SIG-M5 treated with dmso at 0.1 percent for 504 hours (cell line): Measurements from ENCODE around the gene NRG3.

Source experiments
- DNase-seq: peaks from one replicate; lab custom pipeline; 2025; ENCODE audit not compliant: unreplicated experiment; lab: John Stamatoyannopoulos, UW

NRG3 gene

GRCh38 chr10:82462910-82463551 lies 588.0 kb downstream of the NRG3 start:
- DNase-seq: no peak

DNA sequence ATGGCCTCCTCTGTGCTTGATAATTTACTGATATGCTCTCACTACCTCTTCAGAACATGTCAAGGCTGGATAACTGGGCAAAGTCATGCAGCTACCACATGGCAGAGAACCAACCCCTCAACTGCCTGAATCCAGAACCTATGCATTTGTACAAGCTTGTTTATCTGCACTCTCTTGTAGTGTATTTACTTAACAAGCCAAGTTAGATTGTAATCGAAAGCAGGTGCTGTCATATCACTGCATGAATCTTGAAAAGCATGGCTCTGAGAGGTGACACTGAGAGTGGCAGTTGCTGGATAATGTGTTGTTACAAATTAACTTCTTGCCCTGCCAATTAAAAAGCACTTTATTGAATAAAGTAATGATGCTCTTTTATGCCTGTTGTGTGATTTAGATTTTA lies 588.6 kb downstream of the NRG3 start:
- DNase-seq: no peak

DNA sequence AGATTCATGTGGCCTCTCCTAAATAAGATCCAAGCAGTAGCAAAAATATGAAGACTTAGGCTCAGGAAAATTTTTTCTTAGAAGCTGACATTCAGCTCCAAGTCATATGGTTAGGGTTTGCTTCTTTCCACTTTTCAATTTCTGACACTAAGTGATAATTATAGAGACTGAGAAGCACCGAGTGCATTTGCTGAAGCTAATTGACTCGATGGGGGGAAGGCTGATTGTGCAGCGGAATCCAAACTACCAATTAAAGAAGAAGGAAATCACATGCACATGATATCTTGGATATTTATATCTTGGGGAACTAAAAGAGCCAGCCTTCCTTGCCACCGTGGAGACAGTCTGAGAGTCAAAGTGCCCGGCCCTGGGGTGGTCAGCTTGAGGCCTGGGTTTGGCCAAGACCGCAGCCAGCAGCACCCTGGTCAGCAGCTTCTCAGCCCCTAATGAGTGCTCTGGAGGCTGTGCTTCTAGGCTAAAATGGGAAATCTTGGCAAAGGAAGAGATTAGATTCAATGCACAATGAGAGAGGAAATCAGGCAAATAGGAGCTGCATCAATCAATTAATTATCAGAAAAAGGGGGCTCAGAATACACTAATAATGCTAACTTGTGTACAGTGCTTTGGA lies 589.3 kb downstream of the NRG3 start:
- DNase-seq: no peak

- DNase-seq: no peak
Measured at GRCh38 chr10:82464966-82465365, 590.0 kb downstream of the NRG3 start.

GRCh38 chr10:82468453-82468852 lies 593.5 kb downstream of the NRG3 start:
- DNase-seq: no peak

DNA sequence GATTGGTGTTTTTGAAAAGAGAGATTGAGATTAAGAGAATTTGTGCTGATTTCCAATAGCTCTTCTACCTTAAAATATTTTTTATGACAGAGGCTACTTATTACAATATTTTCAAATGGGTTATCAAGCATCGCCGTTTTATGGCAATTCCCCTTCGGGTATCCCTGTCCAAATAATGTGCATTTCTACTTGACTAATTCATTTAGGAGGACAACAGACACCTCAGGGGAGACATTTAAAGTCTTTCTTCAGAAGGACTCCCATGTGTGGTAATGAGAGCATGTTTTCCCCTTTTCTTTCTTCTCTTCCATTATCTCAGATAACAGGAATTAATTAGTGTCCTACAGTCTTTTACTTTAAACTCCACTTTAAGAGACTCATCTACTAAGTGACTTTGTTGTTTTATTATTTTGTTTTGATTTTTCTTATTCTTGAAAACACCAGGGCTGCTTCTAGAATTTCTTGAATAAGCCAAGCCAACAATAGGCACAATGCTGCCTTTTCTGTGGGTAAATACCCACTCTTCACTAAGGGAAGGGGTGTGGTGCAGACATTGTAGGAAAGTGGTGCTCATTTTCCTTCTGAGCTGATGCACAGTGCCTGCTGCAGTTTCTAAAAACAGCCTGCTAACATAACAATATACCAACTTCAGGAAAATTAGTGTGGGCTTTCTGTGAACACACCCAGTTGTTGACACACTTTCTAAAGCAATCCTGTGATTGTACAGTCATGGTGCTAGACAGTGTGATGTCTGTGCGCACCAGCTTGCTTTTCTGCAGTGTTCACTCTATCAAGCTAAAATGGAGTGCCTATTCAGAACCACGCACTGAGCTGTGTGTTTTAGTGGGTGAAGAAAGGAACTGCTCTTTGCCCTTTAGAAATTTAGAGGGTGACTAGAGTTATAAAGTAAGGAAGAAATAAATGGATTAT lies 597.7 kb downstream of the NRG3 start:
- no peak for DNase-seq

DNA sequence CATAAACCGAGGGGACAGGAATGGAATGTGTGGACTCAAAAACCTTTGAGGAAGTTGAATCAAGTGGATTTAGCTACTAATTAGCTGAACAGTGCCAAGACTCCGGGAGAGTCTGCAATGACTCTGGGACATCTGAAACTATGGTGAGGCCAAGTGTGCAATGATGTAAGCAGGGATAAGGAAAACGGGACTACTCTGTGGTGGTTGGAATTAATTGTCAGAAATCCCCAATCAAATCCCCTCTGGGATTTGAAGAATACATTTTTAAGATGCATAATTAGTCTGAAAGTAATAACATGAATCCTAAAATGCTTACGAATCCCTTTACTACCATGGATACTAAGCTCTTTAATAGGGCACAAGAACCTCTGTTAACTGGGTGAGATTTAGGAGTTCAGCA lies 602.8 kb downstream of the NRG3 start:
- DNase-seq: no peak

DNA sequence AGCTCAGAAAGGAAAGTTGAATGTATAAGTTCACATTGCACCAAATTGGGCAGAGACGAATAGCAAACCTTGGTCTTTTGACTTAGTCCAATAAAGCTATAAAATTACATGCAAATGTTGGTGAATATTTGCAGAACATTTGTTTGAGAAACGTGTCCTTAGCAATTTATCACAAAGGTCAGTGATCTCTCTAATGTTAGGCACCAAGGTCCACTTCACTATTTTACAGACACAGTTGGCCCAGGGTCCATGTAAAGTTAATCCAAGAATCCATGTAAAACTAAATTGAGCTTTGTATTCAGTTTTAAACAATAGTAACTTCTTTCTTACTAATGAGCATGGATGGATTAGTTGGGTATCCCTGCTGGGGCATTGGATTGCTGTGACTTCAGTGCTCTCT lies 617.7 kb downstream of the NRG3 start:
- DNase-seq: no peak

DNA sequence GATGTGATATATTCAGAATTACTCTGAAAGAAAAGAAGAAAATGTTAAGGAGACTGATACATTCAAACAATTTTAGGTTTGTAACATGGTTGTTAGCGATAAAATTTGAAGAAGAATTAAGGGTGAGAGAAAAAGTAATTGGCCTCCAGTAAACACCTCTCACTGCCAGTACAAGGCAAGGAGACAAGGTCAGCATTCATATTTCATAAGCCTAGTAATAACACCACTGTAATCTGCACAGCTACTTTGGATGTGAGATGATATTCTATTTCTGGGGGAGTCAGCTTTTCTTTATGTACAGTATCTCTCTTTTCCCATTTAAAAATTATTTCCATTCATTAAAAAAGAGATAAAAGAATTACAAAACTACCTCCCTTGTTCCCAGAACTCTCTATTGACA lies 621.1 kb downstream of the NRG3 start:
- DNase-seq: no peak

DNA sequence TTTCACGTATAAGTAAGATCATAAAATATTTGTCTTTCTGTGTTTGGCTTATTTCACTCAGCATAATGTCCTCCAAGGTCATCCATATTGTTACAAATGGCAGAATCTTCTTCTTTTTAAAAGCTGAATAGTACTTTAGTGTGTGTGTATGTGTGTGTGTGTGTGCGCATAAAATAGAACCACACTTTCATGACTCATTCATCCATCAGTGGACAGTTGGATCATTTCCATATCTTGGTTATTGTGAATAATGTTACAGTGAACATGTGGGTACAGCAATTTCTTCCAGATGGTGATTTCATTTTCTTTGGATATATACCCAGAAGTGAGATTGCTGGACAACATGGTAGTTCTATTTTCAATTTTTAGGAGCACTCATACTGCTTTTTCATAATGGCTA lies 622.4 kb downstream of the NRG3 start:
- DNase-seq: no peak

- no peak for DNase-seq
Measured at GRCh38 chr10:82498976-82499375, 624.0 kb downstream of the NRG3 start.

GRCh38 chr10:82505009-82505408 lies 630.0 kb downstream of the NRG3 start:
- no peak for DNase-seq

GRCh38 chr10:82506680-82507376 lies 631.8 kb downstream of the NRG3 start:
- no peak for DNase-seq

DNA sequence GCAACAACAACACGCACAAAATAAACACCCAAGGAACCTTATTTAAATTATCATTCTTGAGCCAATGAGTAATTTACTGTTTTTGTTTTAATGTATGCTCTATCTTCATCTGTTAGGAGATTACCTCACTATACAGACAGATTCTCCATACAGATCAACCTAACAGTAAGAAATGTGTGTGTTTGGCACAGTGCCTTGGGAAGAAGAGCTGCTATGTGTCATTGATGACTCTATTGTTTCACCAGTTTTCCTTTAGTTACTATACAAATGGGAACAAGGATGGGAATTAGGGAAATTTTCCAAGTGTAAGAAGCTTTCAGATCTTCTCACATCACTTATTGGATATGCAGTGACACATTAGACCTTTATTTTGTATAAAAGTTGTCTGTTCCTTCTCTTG lies 640.3 kb downstream of the NRG3 start:
- DNase-seq: no peak

GRCh38 chr10:82529062-82529461 lies 654.1 kb downstream of the NRG3 start:
- no peak for DNase-seq

GRCh38 chr10:82535457-82535856 lies 660.5 kb downstream of the NRG3 start:
- no peak for DNase-seq

- no peak for DNase-seq
Measured at GRCh38 chr10:82536668-82537067, 661.7 kb downstream of the NRG3 start.

- DNase-seq: no peak
Measured at GRCh38 chr10:82538272-82538671, 663.3 kb downstream of the NRG3 start.

GRCh38 chr10:82543631-82544030 lies 668.6 kb downstream of the NRG3 start:
- DNase-seq: no peak

GRCh38 chr10:82544377-82544776 lies 669.4 kb downstream of the NRG3 start:
- no peak for DNase-seq

DNA sequence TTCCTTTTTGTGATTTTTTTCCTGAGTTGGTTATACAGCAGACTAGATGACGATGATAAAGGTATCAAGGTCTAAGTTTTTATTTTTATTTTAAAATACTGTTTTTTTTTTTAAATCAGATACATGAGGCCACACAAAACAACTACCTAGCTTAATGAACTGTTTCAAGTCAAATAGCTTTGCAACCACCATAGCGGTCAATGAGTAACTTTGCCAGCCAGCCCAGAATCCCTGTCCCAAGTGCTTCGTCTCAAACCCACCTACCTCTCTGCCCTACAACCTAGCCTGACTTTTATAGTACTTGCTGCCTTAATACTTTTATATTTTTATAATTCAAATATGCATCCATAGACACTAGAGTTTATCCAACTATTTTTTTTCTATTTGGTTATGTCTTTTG lies 676.5 kb downstream of the NRG3 start:
- no peak for DNase-seq
